ENCODE data around the gene NPAS2.

The NPAS2 gene

GRCh38 chr2:100819370-100820272 lies at the start of gene NPAS2:
NPAS2 (plus strand) TSS chr2:100820139; CDS start chr2:100904755, 84,616 bp downstream.
- no peak for DNase-seq

- DNase-seq = no peak
Measured at GRCh38 chr2:100771125-100771524, 48.8 kb upstream of the NPAS2 start.

GRCh38 chr2:100773538-100773937 lies 46.4 kb upstream of the NPAS2 start:
- DNase-seq = no peak

- no peak for DNase-seq
Measured at GRCh38 chr2:100776445-100776844, 43.5 kb upstream of the NPAS2 start.

- DNase-seq = no peak
Measured at GRCh38 chr2:100778637-100779450, 41.1 kb upstream of the NPAS2 start.

- no peak for DNase-seq
Measured at GRCh38 chr2:100779908-100780202, 40.1 kb upstream of the NPAS2 start.

GRCh38 chr2:100780203-100781008 lies 39.5 kb upstream of the NPAS2 start:
- DNase-seq = peak; percentile 4

- no peak for DNase-seq
Measured at GRCh38 chr2:100781009-100781325, 39.0 kb upstream of the NPAS2 start.

GRCh38 chr2:100781523-100782379 lies 38.2 kb upstream of the NPAS2 start:
- no peak for DNase-seq

GRCh38 chr2:100782380-100782878 lies 37.5 kb upstream of the NPAS2 start:
- DNase-seq = no peak

GRCh38 chr2:100783987-100784386 lies 36.0 kb upstream of the NPAS2 start:
- no peak for DNase-seq

- no peak for DNase-seq
Measured at GRCh38 chr2:100784681-100785080, 35.3 kb upstream of the NPAS2 start.

GRCh38 chr2:100785626-100786296 lies 34.2 kb upstream of the NPAS2 start:
- DNase-seq = no peak

GRCh38 chr2:100786297-100786658 lies 33.7 kb upstream of the NPAS2 start:
- DNase-seq = no peak

GRCh38 chr2:100786985-100787384 lies 33.0 kb upstream of the NPAS2 start:
- no peak for DNase-seq

- no peak for DNase-seq
Measured at GRCh38 chr2:100789361-100789760, 30.6 kb upstream of the NPAS2 start.

- DNase-seq = no peak
Measured at GRCh38 chr2:100791294-100791935, 28.5 kb upstream of the NPAS2 start.

GRCh38 chr2:100791936-100792308 lies 28.0 kb upstream of the NPAS2 start:
- no peak for DNase-seq

- DNase-seq = no peak
Measured at GRCh38 chr2:100793220-100793619, 26.7 kb upstream of the NPAS2 start.

- DNase-seq = no peak
Measured at GRCh38 chr2:100793982-100794381, 26.0 kb upstream of the NPAS2 start.

- DNase-seq = no peak
Measured at GRCh38 chr2:100796499-100797100, 23.3 kb upstream of the NPAS2 start.
